OCI-M2 (cell line): ENCODE data around the gene C3orf85.
"Not testable (repeated sequence)": the region's sequence is repeated elsewhere in the genome, so short reads cannot be mapped to it uniquely, and the experiment has no call there.

ENCODE experiments used
- DNase-seq: peaks from one replicate; lab custom pipeline; 2025; ENCODE audit not compliant: unreplicated experiment; lab: John Stamatoyannopoulos, UW

The C3orf85 gene, protein sequence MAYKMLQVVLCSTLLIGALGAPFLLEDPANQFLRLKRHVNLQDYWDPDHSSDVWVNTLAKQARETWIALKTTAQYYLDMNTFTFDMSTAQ

DNA sequence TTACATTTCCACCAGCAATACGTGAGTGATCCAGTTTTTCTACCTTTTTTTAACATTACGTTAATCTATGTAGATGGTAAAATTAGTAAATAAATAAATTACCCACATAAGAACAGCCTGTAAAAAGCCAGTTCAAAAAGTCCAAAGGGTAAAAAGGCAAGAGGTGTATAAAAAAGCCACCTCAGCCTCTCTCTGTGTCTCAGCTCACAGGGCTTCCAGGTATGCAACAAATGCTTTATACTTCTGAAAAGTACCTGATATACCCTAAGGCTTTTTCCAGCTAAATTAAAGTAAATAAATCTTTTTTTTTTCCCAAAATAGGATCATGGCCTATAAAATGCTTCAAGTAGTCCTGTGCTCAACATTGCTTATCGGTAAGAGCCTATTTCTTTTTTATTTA is at the start of gene C3orf85:
TSS of gene C3orf85 (plus strand) at position 197 of the 400 bp plus-strand sequence. CDS start at position 326, 129 bp downstream.
- no peak for DNase-seq

DNA sequence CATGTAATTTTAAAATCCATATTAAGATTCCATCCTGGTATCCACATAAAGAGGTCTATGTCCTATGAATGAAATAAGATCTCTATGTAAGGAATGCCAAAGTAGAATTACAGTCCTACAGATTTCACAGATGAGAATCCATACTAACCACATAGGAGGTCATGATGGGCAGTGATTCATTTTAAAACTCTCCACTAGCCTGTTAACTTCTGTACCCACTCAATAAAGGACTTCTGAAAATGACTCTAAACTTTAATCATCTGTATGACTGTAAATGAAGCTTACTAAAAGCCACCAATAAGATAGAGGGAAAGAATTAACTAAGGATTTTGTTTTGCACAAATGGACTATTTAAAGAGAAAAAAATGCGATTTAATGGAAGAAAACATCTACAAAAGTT is 47.3 kb upstream of the C3orf85 start:
- no peak for DNase-seq

DNA sequence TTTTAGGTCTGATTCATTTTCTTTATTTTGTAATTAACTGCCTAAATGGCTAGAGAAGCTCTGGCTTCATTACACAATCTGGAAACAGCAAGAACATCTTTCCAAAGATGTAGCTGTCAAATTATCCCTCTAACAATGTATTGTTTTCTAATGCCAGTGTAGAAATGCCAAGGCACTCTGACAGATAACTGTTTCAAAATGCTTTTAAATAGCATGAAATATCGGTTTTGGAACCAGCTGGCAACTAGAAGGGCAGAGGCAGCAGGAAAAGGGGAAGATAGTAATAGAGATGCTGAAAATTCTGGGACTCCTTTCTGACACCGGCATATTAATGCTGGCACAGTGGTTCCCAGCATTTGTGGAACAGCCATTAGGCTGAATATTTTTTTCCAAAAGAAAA is 44.7 kb upstream of the C3orf85 start:
- DNase-seq, result no peak

DNA sequence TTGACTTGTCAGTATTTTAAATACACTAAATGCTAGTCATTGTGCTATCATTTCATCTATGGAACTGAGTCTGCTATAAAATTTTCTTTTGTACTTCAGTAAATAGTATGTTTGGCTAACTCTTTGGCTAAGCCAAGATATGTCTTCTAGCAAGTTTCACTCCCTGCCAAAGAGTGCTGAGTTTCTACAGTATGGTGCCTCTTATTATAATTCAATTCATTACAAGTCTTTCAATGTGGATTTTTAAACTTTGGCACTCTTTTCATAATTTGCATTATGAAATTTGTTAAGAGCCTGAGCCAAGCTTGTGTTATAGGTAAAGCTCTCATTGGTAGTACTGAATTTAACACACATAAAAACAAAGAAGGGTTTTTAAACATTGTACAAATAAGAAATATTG is 43.0 kb upstream of the C3orf85 start:
- no peak for DNase-seq

DNA sequence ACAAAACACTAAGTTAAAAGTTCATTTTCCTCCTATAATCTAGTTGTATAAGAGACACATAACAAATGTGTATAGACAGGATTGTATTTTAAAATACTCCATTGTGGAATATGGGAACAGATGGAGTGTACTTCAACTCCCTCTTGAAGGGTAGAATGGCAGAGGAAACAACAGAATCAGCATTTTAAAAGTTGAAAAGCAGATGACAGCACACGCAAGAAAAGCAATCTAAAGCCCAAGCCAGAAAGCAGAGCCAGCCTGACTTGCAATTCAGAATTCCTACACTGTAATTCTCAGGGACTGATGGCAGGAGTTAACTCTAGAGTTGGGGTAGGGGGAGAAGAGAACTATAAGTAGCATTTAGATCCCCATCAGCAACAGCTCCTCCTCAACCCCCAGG is 41.4 kb upstream of the C3orf85 start:
- DNase-seq, result no peak

DNA sequence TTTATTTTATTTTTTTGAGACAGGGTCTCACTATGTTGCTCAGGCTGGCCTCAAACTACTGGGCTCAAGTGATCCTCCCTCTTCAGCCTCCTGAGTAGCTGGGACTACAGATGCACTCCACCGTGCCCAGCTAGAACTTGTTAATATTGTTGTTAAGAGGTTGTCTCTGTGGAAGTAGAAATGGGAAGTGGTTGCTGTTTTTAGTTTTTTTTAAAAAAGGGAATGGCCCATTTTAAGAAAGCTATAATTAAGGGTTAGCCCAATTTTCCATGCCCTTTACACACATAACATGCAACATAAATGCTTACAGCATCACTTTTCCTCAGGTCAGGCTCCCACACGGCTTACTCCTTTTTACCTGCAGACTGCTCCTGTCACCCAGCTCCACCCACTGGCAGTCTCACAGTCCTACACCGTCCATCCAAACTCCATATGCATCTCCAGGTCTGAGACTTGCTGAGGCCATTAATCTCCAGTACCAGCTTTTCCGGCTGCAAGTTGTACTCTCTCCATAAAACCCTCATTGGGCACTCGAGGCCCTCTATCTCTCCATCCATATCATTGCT is 38.4 kb upstream of the C3orf85 start:
- DNase-seq, result no peak

DNA sequence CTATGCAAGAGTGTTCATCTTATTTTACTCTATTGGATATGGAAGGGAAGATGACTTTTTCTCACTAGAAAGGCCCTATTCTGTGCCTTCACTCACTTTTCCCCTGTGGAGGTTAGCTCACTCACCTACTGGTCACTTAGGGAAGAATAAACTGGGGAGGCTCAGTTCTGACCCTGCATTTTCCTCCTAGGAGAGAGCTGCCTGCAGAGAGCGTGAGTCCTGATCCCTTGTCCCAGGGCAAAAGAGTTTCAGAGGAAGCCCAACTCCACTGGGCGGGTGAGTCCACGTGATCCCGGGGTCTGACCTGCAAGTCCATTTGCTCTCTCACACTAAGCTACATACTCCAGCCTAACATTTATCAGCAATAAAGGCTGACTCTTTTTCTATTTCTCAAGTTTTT is 26.9 kb upstream of the C3orf85 start:
- DNase-seq, result no peak

DNA sequence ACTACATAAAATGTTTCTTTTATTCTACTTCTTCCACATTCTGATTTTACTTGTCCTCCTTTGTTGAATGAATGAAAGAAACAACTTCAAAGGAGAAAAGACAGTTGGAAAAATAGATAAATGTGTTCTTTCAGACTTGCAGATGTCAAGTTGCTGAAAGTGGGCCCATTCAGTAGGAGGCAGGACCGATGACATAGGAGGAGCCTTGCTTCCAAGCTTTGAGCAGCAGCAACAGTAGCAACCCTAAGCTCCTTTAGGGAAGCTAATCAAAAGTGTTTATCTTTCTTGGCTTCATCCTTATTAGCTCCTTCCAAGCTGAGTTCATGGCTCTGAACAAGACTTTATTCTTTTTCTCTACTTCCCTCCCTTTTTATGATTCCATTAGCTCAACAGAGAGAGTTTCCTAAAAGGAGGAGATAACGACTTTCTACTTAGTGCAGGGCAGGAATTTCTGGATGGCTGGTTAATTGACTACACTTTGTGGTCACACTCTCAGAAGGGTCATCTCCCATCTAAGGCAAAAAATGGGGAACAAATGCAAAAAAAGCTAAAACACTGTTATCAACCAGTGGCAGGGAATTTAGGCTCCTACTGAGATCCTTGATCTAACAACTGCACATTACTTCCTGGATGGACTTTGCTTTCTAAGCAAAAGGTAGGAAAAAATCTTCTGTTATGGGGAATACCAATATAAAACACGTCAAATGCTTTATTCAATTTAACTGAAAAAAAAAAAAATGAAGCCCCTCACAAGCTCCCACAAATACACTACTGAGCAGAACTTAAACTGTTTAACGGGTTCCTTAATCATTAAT is 23.4 kb upstream of the C3orf85 start:
- DNase-seq, result no peak

DNA sequence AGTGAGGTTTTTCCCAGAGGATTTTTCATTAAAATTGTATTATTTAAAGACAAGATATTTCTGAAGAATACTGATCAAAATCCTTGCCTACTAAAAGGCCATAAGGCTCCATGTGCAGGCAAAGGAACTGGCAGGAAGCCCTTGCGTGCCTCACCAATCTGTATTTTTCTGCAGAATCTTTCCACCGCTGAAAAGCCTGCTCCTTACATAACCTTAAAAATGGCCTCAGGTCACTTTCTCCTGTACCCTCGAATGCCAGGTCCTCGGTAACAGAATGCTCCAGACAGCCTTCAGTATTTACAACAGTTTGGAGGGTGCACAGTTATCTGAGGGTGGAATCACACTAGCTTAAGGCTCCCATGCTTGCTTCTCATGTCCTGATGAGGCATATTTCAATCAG is 21.8 kb upstream of the C3orf85 start:
- no peak for DNase-seq

DNA sequence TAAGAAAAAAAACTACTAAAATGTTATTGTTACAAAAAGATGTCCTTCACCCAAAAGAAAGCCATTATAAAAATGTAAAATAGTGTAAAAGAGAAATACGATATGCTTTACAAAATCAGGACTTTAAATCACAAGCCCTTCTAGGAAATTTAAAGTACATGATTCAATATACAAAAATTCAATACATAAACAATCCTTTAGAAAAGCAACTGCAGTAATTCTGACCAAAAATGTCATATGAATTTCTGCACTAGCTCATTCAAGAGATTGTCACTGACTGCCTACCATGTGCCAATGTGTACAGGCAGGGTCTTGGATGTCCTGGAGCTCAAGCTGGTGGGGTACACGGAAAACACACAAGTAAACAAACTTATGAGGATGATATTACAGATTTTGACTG is 21.1 kb upstream of the C3orf85 start:
- no peak for DNase-seq

DNA sequence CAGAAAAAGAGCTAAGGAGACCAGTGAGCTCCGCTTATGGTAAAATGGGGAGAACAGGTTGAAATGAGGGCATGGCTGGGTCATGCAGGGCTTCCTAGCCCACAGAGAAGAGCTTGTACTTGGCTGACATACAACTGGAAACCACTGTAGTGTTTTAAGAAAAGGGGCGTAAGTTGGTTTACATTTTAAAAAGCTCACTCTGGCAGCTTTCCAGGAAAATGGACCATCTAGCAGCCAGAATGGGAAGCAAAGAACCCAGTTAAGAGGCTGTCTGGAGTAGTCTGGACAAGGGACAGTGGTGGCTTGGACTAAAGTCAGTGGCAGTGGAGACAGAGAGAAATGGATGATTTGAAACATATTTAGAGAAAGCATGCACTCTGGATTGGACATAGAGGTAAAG is 20.5 kb upstream of the C3orf85 start:
- no peak for DNase-seq

DNA sequence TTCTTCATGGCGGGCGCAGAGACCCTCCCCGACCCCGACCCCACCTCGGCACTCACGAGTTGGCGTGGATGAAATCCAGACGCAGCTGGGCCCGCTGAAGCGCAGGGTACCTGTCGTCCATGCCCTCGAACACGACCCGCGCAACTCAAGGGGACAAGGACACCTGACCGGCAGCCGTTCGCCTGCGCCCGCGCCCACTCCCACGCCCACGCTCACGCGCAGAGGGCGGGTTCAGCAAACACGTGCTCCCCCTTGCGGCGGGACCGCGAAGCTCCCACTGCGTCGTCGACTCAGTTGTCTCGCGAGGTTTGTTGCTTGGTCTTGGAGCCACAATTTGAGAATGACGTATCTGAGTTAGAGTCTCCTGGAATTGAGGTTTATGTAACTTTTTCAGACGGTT is 18.6 kb upstream of the C3orf85 start, which contains the start of gene MORC1:
TSS of gene MORC1 (minus strand) at position 196 of the 400 bp plus-strand sequence. CDS start at position 121, 75 bp downstream.
- no peak for DNase-seq

DNA sequence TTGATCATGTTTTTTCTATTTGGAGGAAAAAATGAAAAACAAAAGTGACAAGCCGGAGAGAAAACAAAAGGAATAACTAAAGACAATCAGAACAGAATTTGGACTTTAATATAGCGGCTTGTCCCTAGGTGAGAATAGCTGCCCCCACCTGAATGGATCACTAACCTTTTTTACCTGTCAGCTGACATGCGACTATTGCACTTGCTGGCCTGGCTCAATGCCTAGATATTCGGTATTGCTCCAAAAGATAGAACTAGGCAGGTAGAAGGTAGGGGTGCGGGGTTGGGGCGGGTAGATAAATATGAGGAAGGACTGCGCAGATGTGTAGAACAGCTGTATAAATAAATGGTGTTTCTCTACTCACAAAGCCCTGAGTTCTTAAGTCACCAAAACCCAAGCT is 17.9 kb upstream of the C3orf85 start:
- no peak for DNase-seq

DNA sequence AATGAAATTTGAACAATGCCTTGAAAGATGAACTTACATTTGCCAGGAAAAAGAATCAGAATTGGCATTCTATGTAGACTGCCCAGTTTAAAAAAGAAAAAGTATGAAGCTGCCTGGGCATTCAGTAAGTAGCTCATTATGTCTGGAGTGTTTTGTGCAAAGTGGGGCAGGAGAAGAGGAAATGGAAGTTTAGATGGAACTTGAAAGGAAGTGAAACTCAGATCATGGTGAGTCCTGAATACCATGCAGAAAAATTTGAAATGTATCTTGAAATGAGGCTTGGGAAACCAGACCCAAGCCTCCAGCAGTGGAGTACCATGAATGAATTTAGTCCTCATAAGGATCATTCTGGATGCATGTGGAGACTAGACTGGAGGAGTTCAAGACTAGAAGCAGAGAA is 13.8 kb upstream of the C3orf85 start:
- no peak for DNase-seq

DNA sequence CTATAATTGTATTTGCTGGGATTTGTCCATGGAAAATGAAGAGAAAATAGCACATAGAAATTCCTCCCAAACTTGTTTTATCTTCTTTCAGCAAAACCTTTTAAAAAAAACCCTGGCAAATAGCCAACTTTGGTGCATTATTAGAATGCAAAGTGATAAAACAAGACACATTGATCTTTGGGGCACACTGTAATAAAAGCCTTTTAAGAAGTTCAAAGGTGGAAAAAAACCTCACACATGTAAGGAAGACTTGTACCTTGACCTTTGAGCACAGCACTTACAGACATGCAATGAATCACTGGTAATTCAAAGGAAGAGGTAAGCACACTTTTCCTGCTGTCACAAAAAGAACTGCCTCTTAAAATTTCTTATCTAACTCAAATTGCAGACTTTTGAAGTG is 10.6 kb upstream of the C3orf85 start:
- DNase-seq, result no peak

DNA sequence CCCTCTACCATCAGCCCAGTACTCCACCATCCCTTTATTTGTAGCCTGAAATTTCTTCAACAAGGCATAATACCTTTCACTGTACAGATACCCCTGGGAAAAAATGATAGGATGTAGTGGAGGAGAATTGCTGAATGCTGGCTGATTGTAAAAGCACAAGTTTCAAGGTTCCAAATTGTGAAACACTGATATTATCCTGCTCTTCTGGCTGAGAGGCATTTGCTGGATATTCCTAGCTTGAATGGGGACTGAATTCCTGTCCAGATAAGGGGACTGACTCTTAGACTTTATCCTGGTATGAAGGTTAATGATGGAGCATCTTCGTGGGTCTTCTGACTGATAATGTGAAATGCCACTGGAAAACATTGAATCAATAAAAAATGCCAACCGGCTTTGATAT is 9.0 kb upstream of the C3orf85 start:
- no peak for DNase-seq

DNA sequence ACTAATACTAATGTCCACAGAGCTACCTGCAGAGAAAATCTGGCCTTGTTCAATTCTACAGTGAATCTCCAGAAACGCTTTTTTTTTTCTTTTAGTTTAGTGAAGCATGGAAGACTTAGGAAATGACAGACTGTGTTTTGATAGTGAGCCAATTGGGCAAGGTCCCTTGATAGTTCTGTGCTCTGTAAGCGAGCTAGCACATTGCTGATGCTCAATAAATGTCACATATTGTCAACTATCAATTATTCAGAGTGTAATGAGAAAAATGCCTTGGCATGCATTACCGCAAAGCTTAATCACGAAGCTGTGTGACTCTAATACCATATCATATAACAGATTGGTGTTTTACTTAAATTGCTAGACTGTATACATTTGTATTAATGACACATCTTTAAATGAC is 5.2 kb upstream of the C3orf85 start:
- no peak for DNase-seq

DNA sequence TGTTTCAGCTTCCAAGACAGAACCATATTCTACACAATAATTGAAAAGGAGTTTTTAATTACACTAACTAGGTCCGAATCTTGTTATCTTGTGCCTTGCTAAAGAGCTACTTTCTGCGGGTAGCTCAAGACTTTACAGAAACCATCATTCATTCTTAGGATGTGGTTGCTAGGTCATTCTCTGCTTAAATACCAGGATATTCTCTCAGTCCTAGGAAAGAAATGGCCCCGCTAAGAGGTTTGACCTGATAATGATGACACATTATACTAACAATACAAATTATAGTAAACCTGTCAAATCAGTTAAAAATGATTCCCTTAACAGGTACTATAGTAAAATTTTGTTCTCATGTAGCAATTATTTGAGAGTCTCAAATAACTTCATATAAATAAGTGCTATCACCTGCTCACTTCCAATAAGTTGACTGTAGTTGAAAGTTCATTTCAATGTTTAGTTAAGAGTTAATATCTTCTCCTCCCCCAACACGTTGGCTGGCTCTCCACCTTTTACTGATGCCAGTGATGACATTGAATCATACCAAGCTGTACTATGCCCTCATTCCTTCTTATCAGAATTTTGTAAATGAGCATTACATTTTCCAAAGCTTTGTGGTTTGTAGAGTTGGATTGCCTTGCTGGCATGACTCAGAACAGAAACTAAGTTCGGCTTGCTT is 3.6 kb upstream of the C3orf85 start:
- no peak for DNase-seq

DNA sequence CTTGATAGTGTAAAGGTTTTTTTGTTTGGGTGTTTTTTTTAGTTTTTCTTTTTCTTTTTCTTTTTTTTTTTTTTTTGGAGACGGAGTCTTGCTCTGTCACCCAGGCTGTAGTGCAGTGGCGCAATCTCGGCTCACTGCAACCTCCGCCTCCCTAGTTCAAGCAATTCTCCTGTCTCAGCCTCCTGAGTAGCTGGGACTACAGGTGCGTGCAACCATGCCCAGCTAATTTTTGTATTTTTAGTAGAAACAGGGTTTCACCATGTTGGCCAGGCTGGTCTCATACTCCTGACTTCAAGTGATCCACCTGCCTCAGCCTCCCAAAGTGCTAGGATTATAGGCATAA is 3.1 kb upstream of the C3orf85 start:
- not testable (repeated sequence) for DNase-seq

DNA sequence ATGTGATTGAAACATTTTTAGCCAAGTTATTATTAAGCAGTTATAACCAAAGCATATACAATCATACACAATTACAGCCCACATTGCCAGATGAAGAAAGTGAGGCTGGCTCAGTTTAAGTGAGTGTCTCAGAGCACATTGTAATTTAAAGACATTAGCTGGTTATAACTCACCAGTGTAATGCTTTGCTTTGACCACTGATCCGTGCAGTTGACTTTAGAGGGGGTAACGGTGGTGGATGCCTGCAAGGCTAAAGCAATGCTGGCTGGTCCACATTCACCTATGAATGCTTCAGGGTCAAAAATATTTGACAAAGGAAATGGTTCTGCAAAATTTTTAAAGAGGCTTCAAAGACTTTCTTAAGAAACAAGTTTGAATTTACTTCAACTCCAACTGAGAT is 1.2 kb downstream of the C3orf85 start:
- no peak for DNase-seq

DNA sequence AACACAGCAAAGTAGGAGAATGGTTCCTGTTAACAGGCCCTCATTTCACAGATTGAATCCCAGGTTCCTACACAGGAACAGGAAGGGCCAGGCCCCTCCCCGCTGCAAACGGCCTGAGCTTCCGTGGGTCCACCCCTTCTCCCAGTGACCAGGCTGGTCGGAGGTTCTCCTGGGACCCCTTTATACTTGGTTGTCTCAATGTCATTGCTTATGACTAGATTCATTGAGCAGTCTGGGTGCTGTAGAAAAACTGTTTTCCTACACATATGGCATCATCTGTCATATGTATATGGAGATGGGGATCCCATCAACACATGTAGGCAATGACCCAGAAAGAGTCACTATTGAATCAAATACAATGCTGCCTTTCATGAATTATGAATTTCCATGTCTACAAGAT is 3.8 kb downstream of the C3orf85 start:
- DNase-seq, result no peak

DNA sequence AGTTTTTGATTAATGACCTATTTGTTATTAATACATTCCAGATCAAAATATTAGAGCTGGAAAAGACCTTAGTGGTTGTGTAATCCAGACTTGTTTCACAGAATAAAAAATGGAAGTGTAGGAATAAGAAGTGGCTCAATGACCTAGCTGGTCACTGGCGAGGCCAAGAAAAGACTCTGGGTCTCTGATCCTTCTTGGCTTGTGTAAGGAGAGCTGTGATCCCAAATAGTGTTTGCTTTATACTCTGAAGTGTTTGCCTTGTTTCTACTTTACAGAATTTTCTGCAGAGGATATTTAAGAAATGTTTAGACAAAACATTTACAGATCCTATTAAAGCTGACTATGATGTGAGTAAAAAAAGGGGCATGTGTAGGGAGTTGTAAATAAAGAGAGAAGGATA is 7.1 kb downstream of the C3orf85 start:
- no peak for DNase-seq
